Keratinocyte (primary cell): Measurements from ENCODE around the gene PRR20B.

Source experiments
- EZH2 ChIP-seq: IDR thresholded peaks from one replicate; pipeline ENCODE4 v1.6.1; 2012; ENCODE audit warnings: inconsistent platforms, mild to moderate bottlenecking, low read length, moderate library complexity
- TF ChIP-seq, protein P1 (sequence below), 3 experiments: IDR thresholded peaks in 1 of 3; conservative IDR thresholded peaks in 1 of 3; optimal IDR thresholded peaks in 1 of 3; 2 replicates in 2 of 3; 3 replicates in 1 of 3; pipeline versions ENCODE3 to v1.5.1; 2011; ENCODE audit warnings: low read length in 3 of 3, mild to moderate bottlenecking in 3 of 3, moderate library complexity in 2 of 3, control low read depth in 1 of 3, inconsistent platforms in 1 of 3; ENCODE audit not compliant: insufficient read depth in 2 of 3; ENCODE audit errors: extremely low read depth in 1 of 3

GRCh38 chr13:57123681-57124080 lies 23.6 kb upstream of the PRR20B start:
- TF ChIP-seq, protein P1, sequence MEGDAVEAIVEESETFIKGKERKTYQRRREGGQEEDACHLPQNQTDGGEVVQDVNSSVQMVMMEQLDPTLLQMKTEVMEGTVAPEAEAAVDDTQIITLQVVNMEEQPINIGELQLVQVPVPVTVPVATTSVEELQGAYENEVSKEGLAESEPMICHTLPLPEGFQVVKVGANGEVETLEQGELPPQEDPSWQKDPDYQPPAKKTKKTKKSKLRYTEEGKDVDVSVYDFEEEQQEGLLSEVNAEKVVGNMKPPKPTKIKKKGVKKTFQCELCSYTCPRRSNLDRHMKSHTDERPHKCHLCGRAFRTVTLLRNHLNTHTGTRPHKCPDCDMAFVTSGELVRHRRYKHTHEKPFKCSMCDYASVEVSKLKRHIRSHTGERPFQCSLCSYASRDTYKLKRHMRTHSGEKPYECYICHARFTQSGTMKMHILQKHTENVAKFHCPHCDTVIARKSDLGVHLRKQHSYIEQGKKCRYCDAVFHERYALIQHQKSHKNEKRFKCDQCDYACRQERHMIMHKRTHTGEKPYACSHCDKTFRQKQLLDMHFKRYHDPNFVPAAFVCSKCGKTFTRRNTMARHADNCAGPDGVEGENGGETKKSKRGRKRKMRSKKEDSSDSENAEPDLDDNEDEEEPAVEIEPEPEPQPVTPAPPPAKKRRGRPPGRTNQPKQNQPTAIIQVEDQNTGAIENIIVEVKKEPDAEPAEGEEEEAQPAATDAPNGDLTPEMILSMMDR (optimal IDR thresholded peaks at IDR 0.05 in 1 of 3, IDR thresholded peaks at IDR 0.05 in 1 of 3, conservative IDR thresholded peaks at IDR 0.05 in 1 of 3; ENCODE audit: extremely low read depth in 1 of 3, insufficient read depth in 2 of 3, low read length in 3 of 3) = no peak
- no peak for TF ChIP-seq EZH2
